Measurements from ENCODE around the gene DNAJC15.

DNA sequence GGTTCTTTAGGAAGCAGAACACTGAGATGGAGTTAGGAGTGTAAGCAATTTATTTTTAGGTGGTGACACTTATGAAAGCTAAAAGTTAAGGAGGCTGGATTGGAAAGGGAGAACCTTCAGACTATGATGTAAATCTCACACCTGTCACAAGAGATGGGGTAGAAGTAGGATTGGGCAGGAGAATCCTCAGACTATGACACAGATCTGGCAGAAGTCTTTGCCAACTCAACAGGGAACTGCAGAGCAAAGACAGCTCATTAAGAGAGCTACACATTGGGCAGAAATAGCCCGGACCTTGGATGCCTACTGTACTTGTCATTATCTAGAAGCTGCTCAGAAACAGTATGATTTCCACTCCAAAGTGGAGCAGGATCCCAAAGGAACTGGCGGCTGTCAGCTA, 134.4 kb downstream of the DNAJC15 start:
- no peak for TF ChIP-seq POLR2A (IDR thresholded peaks at IDR 0.05)
- TF ChIP-seq, protein P1, sequence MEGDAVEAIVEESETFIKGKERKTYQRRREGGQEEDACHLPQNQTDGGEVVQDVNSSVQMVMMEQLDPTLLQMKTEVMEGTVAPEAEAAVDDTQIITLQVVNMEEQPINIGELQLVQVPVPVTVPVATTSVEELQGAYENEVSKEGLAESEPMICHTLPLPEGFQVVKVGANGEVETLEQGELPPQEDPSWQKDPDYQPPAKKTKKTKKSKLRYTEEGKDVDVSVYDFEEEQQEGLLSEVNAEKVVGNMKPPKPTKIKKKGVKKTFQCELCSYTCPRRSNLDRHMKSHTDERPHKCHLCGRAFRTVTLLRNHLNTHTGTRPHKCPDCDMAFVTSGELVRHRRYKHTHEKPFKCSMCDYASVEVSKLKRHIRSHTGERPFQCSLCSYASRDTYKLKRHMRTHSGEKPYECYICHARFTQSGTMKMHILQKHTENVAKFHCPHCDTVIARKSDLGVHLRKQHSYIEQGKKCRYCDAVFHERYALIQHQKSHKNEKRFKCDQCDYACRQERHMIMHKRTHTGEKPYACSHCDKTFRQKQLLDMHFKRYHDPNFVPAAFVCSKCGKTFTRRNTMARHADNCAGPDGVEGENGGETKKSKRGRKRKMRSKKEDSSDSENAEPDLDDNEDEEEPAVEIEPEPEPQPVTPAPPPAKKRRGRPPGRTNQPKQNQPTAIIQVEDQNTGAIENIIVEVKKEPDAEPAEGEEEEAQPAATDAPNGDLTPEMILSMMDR (IDR thresholded peaks at IDR 0.05) = no peak

Measured in lower leg skin (tissue), 3 donors.